ENCODE measurements around the gene GKAP1.

- TF ChIP-seq POLR2A (IDR thresholded peaks at IDR 0.05) = no peak
- TF ChIP-seq, protein P1, sequence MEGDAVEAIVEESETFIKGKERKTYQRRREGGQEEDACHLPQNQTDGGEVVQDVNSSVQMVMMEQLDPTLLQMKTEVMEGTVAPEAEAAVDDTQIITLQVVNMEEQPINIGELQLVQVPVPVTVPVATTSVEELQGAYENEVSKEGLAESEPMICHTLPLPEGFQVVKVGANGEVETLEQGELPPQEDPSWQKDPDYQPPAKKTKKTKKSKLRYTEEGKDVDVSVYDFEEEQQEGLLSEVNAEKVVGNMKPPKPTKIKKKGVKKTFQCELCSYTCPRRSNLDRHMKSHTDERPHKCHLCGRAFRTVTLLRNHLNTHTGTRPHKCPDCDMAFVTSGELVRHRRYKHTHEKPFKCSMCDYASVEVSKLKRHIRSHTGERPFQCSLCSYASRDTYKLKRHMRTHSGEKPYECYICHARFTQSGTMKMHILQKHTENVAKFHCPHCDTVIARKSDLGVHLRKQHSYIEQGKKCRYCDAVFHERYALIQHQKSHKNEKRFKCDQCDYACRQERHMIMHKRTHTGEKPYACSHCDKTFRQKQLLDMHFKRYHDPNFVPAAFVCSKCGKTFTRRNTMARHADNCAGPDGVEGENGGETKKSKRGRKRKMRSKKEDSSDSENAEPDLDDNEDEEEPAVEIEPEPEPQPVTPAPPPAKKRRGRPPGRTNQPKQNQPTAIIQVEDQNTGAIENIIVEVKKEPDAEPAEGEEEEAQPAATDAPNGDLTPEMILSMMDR (IDR thresholded peaks at IDR 0.05) = no peak
- TF ChIP-seq EP300 (IDR thresholded peaks at IDR 0.05) = no peak
- no peak for TF ChIP-seq POLR2AphosphoS5 (IDR thresholded peaks at IDR 0.05)
These were observed 110.1 kb downstream of the GKAP1 start for GRCh38 chr9:83707518-83707767.

Measured in sigmoid colon (tissue), 4 donors.